Measurements from ENCODE around the gene TCN1.

DNA sequence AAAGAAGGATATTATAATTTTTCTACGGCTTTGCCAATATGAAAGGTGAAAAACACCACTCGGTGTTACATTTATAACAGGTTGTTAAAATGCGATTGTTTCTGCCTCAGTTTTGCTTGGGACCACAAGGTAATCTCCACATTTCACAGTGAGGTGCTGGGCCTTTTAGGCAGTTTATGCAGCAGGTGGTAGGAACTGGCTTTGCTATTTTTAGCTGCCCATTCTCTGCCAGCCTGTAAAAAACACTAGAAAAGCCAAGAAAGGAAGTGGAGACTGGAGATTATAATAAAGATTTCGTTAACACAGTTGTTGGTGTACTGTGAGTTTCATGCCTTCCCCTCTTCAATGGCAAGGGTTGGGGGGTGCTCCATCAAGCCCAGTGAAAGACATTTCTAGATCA lies 47.7 kb downstream of the TCN1 start:
- TF ChIP-seq, protein P1, sequence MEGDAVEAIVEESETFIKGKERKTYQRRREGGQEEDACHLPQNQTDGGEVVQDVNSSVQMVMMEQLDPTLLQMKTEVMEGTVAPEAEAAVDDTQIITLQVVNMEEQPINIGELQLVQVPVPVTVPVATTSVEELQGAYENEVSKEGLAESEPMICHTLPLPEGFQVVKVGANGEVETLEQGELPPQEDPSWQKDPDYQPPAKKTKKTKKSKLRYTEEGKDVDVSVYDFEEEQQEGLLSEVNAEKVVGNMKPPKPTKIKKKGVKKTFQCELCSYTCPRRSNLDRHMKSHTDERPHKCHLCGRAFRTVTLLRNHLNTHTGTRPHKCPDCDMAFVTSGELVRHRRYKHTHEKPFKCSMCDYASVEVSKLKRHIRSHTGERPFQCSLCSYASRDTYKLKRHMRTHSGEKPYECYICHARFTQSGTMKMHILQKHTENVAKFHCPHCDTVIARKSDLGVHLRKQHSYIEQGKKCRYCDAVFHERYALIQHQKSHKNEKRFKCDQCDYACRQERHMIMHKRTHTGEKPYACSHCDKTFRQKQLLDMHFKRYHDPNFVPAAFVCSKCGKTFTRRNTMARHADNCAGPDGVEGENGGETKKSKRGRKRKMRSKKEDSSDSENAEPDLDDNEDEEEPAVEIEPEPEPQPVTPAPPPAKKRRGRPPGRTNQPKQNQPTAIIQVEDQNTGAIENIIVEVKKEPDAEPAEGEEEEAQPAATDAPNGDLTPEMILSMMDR (IDR thresholded peaks at IDR 0.05 in 2 of 3, conservative IDR thresholded peaks at IDR 0.05 in 1 of 3; ENCODE audit: insufficient read depth in 2 of 3, low read depth in 1 of 3, low read length in 3 of 3), result no peak
- TF ChIP-seq SRSF7 (optimal IDR thresholded peaks at IDR 0.05; ENCODE audit: low read depth, low read length) (no peak), POLR2A (conservative IDR thresholded peaks at IDR 0.05) (no peak), ZNF133 (CRISPR knock-in tag; IDR thresholded peaks at IDR 0.05) (no peak), NFIC (IDR thresholded peaks at IDR 0.05) (no peak)

Data from K562 (cell line).